HG03575 (cell line): Measurements from ENCODE around the gene PALB2.

Source experiments
- ATAC-seq: cut with Tn5 transposase; IDR thresholded peaks from one replicate; pipeline ENCODE4 v1.9.1; 2021; ENCODE audit not compliant: unreplicated experiment, insufficient number of reproducible peaks, low FRiP score; ENCODE audit errors: extremely low read depth

The PALB2 gene

GRCh38 chr16:23640931-23641765 is at the start of gene PALB2, which contains the start of gene DCTN5:
Gene PALB2, minus strand, starts transcription at chr16:23641310. Its CDS starts 153 bp downstream, at chr16:23641157.
Gene DCTN5, plus strand, starts transcription at chr16:23641466. Its CDS starts 77 bp downstream, at chr16:23641543.
- peak; percentile 85 for ATAC-seq

GRCh38 chr16:23689442-23690187 is 48.5 kb upstream of the PALB2 start:
- ATAC-seq: no peak

- ATAC-seq: no peak
Observed at GRCh38 chr16:23687034-23687808, 46.1 kb upstream of the PALB2 start.

- ATAC-seq: no peak
Observed at GRCh38 chr16:23683487-23683886, 42.4 kb upstream of the PALB2 start.

GRCh38 chr16:23682181-23682580 is 41.1 kb upstream of the PALB2 start:
- no peak for ATAC-seq

- no peak for ATAC-seq
Observed at GRCh38 chr16:23679986-23680336, 38.9 kb upstream of the PALB2 start.

GRCh38 chr16:23679274-23679985 is 38.3 kb upstream of the PALB2 start:
- ATAC-seq: no peak

GRCh38 chr16:23678430-23679273 is 37.5 kb upstream of the PALB2 start, which contains the start of gene PLK1:
Gene PLK1, plus strand, starts transcription at chr16:23678889. Its CDS starts 44 bp downstream, at chr16:23678933.
- ATAC-seq: no peak

GRCh38 chr16:23676924-23677480 is 35.9 kb upstream of the PALB2 start:
- ATAC-seq: no peak

GRCh38 chr16:23673971-23674614 is 33.0 kb upstream of the PALB2 start:
- ATAC-seq: no peak

GRCh38 chr16:23670137-23670776 is 29.1 kb upstream of the PALB2 start:
- ATAC-seq: peak; percentile 65

- no peak for ATAC-seq
Observed at GRCh38 chr16:23668873-23669272, 27.8 kb upstream of the PALB2 start.

GRCh38 chr16:23668225-23668624 is 27.1 kb upstream of the PALB2 start:
- no peak for ATAC-seq

GRCh38 chr16:23667355-23667659 is 26.2 kb upstream of the PALB2 start:
- no peak for ATAC-seq

GRCh38 chr16:23666571-23667354 is 25.7 kb upstream of the PALB2 start:
- ATAC-seq: no peak

GRCh38 chr16:23663918-23664317 is 22.8 kb upstream of the PALB2 start:
- ATAC-seq: no peak
